ENCODE measurements around the gene GRM8.
"Not testable (repeated sequence)": the region's sequence is repeated elsewhere in the genome, so short reads cannot be mapped to it uniquely, and the experiment has no call there.

DNA sequence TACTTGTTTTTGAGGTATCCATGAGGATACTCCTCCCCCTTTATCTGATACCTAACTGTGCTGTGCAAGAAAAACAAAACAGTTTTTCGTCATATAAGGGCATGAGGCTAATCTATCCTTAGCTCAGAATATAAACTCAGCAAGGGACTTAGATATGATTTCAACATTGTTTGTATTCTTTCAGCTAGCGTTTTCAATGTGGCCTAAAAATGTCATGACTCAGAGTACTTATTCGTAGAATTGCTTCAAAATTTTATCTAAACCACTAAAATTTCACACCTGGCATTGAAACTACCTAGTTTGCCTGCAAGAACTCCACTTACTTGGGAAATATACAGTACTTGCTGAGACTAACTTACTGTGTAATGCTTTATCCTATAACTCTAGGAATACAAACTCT lies 376.2 kb downstream of the GRM8 start:
- TF ChIP-seq BCL11A (tag by site-specific recombination; IDR thresholded peaks at IDR 0.05; ENCODE audit: low read depth); RBAK (tag by site-specific recombination; IDR thresholded peaks at IDR 0.05); ZNF24 (tag by site-specific recombination; IDR thresholded peaks at IDR 0.05); YY1 (tag by site-specific recombination; IDR thresholded peaks at IDR 0.05); ZNF664 (tag by site-specific recombination; IDR thresholded peaks at IDR 0.05); SETDB1 (IDR thresholded peaks at IDR 0.05; ENCODE audit: insufficient read length, low read length): not testable (repeated sequence)
- TF ChIP-seq, protein P1, sequence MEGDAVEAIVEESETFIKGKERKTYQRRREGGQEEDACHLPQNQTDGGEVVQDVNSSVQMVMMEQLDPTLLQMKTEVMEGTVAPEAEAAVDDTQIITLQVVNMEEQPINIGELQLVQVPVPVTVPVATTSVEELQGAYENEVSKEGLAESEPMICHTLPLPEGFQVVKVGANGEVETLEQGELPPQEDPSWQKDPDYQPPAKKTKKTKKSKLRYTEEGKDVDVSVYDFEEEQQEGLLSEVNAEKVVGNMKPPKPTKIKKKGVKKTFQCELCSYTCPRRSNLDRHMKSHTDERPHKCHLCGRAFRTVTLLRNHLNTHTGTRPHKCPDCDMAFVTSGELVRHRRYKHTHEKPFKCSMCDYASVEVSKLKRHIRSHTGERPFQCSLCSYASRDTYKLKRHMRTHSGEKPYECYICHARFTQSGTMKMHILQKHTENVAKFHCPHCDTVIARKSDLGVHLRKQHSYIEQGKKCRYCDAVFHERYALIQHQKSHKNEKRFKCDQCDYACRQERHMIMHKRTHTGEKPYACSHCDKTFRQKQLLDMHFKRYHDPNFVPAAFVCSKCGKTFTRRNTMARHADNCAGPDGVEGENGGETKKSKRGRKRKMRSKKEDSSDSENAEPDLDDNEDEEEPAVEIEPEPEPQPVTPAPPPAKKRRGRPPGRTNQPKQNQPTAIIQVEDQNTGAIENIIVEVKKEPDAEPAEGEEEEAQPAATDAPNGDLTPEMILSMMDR (tag by site-specific recombination; IDR thresholded peaks at IDR 0.05) = not testable (repeated sequence)
- TF ChIP-seq, protein P2, sequence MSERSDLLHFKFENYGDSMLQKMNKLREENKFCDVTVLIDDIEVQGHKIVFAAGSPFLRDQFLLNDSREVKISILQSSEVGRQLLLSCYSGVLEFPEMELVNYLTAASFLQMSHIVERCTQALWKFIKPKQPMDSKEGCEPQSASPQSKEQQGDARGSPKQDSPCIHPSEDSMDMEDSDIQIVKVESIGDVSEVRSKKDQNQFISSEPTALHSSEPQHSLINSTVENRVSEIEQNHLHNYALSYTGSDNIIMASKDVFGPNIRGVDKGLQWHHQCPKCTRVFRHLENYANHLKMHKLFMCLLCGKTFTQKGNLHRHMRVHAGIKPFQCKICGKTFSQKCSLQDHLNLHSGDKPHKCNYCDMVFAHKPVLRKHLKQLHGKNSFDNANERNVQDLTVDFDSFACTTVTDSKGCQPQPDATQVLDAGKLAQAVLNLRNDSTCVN (tag by site-specific recombination; optimal IDR thresholded peaks at IDR 0.05) = not testable (repeated sequence)
- TF ChIP-seq, protein P3, sequence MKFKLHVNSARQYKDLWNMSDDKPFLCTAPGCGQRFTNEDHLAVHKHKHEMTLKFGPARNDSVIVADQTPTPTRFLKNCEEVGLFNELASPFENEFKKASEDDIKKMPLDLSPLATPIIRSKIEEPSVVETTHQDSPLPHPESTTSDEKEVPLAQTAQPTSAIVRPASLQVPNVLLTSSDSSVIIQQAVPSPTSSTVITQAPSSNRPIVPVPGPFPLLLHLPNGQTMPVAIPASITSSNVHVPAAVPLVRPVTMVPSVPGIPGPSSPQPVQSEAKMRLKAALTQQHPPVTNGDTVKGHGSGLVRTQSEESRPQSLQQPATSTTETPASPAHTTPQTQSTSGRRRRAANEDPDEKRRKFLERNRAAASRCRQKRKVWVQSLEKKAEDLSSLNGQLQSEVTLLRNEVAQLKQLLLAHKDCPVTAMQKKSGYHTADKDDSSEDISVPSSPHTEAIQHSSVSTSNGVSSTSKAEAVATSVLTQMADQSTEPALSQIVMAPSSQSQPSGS (tag by site-specific recombination; IDR thresholded peaks at IDR 0.05; ENCODE audit: low read depth) = not testable (repeated sequence)
